Midbrain (tissue), 1 donor: Measurements from ENCODE around the gene BSND.
A peak's percentile ranks its signal among the peaks of the same experiment; 100 is the strongest.

Experiments
- DNase-seq: peaks from one replicate; lab custom pipeline; 2025; lab: John Stamatoyannopoulos, UW

The BSND gene

DNA sequence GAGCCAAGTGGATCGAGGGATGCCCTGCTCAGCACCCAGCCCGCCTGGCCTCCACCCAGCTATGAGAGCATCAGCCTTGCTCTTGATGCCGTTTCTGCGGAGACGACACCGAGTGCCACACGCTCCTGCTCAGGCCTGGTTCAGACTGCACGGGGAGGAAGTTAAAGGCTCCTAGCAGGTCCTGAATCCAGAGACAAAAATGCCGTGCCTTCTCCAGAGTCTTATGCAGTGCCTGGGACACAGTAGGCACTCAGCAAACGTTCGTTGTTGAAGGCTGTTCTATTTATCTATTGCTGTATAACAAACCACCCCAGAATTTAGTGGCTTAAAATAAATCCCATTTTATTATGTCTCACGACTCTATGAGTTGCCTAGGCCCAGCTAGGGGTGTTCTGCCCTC is 6.8 kb upstream of the BSND start:
- DNase-seq: no peak

DNA sequence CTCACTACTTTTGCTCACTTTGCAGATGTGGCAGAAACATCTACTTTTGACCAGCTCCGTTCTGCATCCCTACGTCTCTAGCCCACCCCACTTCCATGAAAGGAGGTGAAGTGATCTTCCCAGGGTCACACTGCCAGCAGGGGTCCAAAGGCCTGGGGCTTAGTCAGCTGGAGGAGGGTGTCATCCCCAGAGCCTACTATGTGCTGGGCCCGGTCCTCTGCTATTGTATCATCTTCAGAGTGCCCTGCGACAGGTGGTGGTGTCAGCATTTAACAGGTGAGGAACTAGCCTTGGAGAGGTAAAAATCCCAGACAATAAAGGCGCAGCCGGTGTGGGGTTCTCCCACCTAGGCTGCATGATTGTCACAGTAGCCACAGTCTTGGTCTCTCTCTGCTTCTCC is 5.6 kb upstream of the BSND start:
- DNase-seq: no peak

- DNase-seq: no peak
These were observed 4.3 kb upstream of the BSND start for GRCh38 chr1:54994355-54994990.

DNA sequence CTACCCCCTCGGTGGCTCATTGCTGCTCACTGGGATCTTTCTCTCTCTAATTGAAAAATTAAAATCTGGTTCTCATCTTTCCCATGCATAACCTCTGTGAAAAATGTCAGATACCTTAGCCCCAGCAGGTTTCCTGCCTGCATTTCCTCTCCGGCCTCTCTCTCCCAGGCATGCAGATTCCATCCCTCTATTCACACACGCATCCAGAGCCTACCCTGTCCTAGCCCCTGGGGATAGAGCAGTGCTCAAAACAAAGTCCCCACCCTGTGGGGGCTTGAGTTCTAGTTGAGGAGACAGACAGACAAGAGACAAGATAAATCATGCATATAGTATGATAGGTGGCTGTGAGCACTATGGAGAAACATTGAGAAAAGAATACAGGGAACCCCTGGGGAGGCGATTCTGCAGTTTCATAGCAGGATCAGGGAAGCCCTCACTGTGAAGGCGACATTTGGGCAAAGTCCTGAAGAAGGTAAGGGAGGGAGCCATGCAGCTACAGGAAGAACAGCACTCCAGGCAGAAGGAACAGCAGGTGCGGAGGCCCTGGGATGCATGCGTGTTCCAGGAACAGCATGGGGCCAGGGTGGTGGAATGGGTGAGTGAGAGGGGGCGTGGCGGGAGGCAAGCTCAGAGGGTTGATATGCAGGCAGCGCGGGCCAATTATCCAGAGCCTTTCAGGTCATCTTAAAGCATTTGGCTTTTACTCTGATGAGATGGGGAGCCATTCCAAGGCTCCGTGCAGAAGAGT is 3.5 kb upstream of the BSND start:
- no peak for DNase-seq

DNA sequence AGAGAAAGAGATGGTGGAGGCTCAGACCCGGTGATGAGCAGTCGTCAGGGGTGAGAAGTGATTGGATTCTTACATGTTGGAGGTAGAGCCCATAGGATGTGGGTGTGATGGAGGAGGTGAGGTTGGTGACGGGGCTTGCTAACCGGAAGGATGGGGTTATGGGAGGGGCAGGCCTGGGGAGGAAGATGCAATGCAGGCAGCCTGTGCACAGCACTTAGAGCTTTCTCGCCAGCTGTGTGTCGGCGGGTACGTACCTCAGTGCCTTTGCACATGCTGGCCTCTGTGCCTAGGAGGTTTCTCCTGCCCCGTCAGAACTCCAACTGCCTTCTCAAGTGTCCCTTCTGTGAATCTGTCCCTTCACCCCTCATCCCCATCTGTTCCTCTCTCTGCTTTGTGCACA is 2.9 kb upstream of the BSND start:
- DNase-seq: no peak

DNA sequence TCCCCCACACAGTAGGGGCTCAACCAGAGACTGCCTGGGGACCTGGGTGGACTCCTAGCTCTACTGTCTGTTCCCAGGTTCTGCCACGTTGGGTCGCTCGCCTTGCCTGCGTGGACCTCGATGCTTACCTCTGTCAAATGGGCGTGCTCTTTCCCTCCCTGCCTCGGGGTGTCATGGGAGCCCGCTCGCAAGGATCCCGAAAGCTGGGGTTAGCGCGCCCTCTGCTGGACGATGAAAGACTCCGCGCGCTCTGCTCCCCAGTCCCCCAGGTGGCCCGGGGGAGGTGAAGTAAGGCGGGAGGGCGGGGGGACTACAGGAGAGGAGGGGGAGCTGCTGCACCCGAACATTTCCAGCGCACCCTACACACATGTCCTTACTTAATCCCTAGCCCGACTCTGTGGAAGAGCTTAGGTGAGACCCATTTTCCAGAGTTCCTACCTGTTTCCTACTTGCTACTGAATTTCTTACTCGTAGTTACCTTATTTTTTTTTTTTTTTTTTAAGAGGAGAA is 2.3 kb upstream of the BSND start:
- DNase-seq: peak; percentile 49

- no peak for DNase-seq
These were observed 1.6 kb upstream of the BSND start for GRCh38 chr1:54996869-54997710.

DNA sequence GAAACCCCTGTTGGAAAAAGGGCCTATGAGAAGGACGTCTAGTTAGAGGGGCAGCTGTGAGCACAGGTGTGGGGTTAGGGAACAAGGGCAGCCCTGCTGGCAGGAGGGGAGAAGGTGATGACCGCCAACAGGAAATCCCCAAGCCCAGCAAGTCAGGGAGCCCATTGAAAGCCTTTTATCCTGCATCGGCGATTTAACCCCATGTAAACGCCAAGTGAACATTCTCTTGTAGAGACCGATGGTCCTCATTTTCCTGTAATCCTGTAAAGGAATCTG is 1.1 kb upstream of the BSND start:
- DNase-seq: no peak

DNA sequence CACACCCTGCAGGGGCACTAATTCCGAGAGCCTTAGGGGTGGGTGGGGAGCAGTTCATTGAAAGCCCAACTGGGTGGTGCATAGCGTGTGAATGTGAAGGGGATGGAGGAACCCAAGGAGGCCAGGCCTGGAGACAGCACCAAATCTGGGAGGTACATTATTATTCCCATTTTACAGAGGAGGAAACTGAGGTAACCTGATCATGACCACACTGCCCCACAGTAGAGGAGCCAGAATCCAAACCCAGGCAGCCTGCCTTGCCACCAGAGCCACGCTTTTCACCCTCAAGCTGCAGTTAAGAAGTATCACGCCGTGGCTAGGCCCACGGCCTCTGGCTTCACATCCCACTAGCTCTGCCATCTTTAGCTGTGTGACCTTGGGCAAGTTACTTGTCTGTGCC is 633 bp upstream of the BSND start:
- no peak for DNase-seq

DNA sequence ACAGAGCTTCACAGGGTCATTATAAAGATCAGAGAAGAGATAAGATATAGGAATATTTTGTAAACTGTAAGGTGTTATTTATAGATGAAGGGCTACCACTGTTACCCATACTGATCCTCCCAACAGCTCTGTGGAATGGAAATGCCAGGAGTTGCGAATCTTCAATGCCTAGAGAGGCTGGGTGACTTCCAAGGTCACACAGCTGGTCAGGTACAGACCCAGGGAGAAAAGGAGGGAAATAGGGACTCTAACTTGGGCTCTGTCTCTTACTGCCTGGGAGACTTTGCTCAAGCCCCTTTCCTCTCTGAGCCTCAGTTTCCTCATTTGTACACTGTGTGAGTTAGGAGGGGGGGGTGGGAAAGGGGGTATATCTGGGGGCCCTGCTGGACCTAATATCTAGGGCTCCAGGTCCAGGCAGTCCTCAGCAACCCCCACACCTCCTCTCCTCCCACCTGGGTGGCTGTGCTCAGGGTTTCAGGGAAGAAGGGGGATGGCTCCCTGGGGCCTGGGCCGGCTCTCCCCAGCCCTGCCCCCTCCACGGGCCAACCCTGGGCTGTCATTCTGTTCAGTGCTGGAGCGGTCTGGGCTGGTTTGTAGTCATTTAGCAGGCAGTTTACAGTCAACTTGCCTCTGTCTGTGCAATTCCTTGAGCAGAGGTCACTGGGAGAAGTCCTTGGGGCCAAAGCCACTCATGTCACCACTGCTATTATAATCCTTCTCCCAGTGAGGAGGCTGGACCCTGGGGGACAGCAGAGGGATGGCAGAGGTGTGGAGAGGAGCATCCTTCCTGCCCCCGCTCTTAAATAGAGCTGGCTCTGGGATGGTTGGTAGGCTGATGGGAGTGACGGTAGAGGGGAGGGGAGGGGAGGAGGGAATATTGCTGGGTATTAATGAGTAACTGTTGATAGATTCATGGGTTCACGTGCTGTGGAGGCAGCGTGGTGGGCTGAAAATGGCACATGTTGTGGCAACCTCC is 1.7 kb downstream of the BSND start:
- no peak for DNase-seq

DNA sequence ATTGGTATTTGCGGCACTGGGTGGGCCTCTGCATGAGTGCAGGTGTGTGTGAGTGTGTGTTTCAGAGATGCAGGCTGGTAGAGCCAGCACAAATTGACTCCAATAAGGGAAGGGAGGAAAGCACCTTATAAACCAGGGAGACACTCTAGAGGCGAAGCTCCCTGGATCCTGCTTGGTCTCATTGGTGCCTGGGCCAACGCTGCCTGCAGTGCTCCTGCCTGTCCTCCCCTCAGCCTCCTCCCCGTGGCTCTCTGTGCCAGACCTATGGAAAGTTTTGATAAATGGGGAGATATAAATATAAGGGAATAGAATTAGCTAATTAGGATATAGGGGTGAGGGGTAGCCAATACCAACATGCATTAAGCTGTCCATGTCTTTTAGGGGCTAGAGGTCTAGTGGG is 2.6 kb downstream of the BSND start:
- DNase-seq: no peak

DNA sequence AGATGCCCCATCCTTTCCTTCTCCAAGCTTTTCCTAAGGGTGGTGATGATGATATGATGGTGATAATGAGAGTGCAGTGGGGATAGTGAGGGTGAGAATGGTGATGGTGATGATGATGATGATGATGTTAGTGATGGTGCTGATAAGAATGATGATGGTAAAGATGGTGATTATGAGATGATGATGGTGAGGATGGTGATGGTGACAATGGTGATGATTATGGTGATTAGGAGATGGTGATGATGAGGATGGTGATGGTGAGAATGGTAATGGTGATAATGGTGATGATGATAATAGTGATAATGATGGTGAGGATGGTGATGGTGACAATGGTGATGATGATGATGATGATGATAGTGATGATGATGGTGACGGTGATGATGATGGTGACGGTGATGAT is 4.0 kb downstream of the BSND start:
- no peak for DNase-seq

GRCh38 chr1:55005351-55006140 is 6.8 kb downstream of the BSND start:
- no peak for DNase-seq

DNA sequence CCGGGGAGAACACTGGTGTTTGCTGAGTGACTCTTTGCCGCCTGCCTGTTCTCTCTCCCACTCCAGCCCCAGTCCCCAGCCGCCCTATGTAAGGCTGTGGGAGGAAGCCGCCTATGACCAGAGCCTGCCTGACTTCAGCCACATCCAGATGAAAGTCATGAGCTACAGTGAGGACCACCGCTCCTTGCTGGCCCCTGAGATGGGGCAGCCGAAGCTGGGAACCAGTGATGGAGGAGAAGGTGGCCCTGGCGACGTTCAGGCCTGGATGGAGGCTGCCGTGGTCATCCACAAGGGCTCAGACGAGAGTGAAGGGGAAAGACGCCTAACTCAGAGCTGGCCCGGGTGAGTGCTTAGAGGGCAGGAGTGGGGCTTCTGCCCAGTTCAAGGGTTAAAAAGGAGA is 8.2 kb downstream of the BSND start:
- DNase-seq: no peak

DNA sequence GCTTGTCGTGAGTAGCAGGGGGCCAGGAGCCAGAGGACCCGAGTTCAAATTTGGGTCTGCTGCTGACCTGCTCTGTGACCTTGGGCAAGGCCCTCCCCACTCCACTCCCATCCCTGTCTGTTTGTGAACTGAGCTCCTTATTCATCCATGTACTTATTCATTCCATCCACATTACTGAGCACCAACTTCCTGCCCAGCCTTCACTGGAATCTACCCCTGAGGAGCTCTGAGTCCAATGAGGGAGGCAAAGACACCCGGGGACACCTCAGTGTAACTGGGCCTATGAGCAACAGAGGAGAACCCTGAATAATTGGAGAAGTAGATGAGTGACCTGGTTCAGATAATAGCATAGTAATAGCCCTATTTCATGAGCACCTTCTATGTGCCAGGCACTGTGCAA is 8.9 kb downstream of the BSND start:
- no peak for DNase-seq

- DNase-seq: no peak
These were observed 11.6 kb downstream of the BSND start for GRCh38 chr1:55010194-55010886.

GRCh38 chr1:55010887-55011217 is 12.1 kb downstream of the BSND start:
- no peak for DNase-seq

GRCh38 chr1:55012661-55013060 is 13.9 kb downstream of the BSND start:
- DNase-seq: no peak

DNA sequence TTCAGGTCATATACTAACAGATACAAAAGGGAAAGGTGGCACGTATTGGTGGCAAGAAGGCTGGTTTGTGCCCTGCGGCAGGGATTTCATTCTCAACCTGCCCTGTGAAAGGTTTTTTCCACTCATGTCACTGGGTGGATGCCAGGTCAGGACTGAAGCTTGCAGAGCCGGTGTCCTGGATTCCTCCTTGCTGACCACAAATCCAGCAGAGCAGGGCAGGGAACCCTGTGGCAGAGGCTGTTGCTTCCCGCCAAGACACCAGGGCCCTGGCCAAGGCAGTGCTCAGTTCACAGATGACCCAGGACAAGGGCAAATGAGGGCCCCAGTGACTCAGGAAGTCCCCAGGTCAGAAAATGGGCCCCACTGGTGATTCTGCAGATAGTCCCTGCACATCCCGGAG is 16.4 kb downstream of the BSND start:
- DNase-seq: no peak

DNA sequence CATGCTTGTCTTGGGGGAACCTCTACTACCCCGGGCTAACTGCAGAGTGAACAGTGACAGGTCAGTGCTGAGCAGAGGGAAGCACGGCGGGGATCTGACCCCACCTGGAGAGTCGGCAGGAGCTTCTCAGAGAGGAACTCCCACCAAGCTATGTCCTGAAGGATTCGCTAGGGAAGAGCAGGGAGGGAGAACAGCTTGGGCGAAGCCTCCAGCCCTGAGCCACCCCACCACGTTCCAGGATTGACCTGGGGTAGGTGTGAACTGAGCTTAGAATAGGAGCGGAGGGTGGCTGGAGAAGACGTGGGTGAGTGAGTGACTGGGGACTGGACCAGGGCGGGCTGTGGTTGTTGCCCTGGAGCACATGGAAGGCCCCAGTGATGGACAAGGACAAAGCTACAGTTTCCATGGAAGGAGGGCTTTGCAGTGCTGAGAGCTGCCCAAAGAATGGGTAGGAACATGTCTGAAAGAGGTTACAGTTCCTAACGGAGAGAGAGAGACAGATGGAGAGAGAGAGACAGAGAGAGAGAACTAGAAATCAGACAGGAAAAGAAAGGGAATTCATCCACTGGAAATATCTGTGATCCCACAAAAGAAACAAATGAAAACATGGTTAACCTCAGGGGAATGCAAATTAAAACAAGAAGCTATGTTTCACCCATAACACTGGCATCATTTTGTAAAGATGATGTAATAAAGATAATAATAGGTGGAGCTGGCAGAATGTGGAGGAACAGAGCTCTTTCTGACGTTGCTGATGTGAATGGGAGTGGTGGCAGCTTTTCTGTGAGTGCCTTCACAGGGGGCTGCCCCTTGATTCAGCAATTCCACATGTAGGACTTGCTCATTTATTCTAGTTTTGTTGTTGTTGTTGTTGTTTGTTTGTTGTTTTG is 17.2 kb downstream of the BSND start:
- no peak for DNase-seq
